SK-N-MC (cell line): Measurements from ENCODE around the gene DUSP9.
"Not testable (repeated sequence)": the region's sequence is repeated elsewhere in the genome, so short reads cannot be mapped to it uniquely, and the experiment has no call there.

ENCODE experiments used
- DNase-seq: peaks from one replicate; pipeline ENCODE4 v3.0.0-alpha.2; 2011; ENCODE audit warnings: low read depth, low spot score
- H3K27ac ChIP-seq: fragments of 200-600 bp; sonication (generic); 2 replicates; pipeline ENCODE4 v1.5.1; 2016; ENCODE audit warnings: mixed run types
- H3K36me3 ChIP-seq: fragments of 200-600 bp; sonication (generic); 2 replicates; pipeline ENCODE4 v1.6.1; 2017; ENCODE audit warnings: antibody characterized with exemption, low read length, mixed read lengths; ENCODE audit not compliant: insufficient read depth
- H3K4me3 ChIP-seq: fragments of 200-600 bp; sonication (generic); 2 replicates; pipeline ENCODE4 v1.5.1; 2016
- H3K9ac ChIP-seq: fragments of 200-600 bp; sonication (generic); 2 replicates; pipeline ENCODE4 v1.8.0; 2017; ENCODE audit warnings: mixed run types, mixed read lengths; ENCODE audit not compliant: insufficient read length
- H3K9me3 ChIP-seq: fragments of 200-600 bp; sonication (generic); 2 replicates; pipeline ENCODE4 v1.6.1; 2017; ENCODE audit warnings: low read depth, mild to moderate bottlenecking, antibody characterized with exemption, low read length, moderate library complexity, mixed read lengths
- EZH2 ChIP-seq: fragments of 200-600 bp; sonication (generic); IDR thresholded peaks from one replicate; pipeline ENCODE4 v1.6.1; 2017; ENCODE audit warnings: antibody characterized with exemption
- FOXP2 ChIP-seq: optimal IDR thresholded peaks from 2 replicates; pipeline ENCODE3; 2011; ENCODE audit warnings: mild to moderate bottlenecking, moderate library complexity; ENCODE audit not compliant: insufficient read depth; ENCODE audit errors: extremely low read length, control extremely low read depth
- POLR2AphosphoS5 ChIP-seq: IDR thresholded peaks from 2 replicates; pipeline ENCODE4 v1.6.1; 2012; ENCODE audit warnings: mild to moderate bottlenecking, low read depth, low read length, borderline replicate concordance

The DUSP9 gene

GRCh38 chrX:153671589-153672530, 24.9 kb downstream of the DUSP9 start:
- H3K4me3 ChIP-seq, result no peak overlapping the region
- no peak for DNase-seq
- H3K27ac ChIP-seq, result no peak overlapping the region
- H3K9me3 ChIP-seq, result no peaks in the 10 kb centered on the region
- no peak overlapping the region for H3K9ac ChIP-seq
- no peak for TF ChIP-seq EZH2
- no peak for TF ChIP-seq FOXP2
- TF ChIP-seq POLR2AphosphoS5, result no peak
- no peaks in the 10 kb centered on the region for H3K36me3 ChIP-seq

GRCh38 chrX:153672531-153673427, 25.8 kb downstream of the DUSP9 start:
- no peak for DNase-seq
- H3K27ac ChIP-seq, result no peak overlapping the region

GRCh38 chrX:153673428-153674218, 26.6 kb downstream of the DUSP9 start, which contains the start of gene PNCK:
TSS of gene PNCK (minus strand) at chrX:153673813. CDS start at chrX:153673076, 737 bp downstream.
- TF ChIP-seq EZH2, result no peak
- no peak for DNase-seq
- H3K4me3 ChIP-seq, result no peak within 1 kb of the TSS
- H3K9ac ChIP-seq, result no peak within 1 kb of the TSS
- H3K27ac ChIP-seq, result no peak within 1 kb of the TSS
- no peaks in the 10 kb centered on the region for H3K36me3 ChIP-seq
- H3K9me3 ChIP-seq, result no peaks in the 10 kb centered on the region

More at GRCh38 chrX:153672531-153673427, 25.8 kb downstream of the DUSP9 start:
- Histone ChIP-seq H3K4me3 (no peak overlapping the region), H3K9ac (no peak overlapping the region), H3K36me3 (no peaks in the 10 kb centered on the region), H3K9me3 (no peaks in the 10 kb centered on the region)
- TF ChIP-seq EZH2, result no peak
- no peak for TF ChIP-seq POLR2AphosphoS5
- TF ChIP-seq FOXP2, result no peak

- Histone ChIP-seq H3K27ac (no peak overlapping the region), H3K9me3 (no peaks in the 10 kb centered on the region), H3K36me3 (no peaks in the 10 kb centered on the region), H3K4me3 (no peak overlapping the region), H3K9ac (no peak overlapping the region)
- TF ChIP-seq FOXP2, result no peak
- no peak for TF ChIP-seq EZH2
- TF ChIP-seq POLR2AphosphoS5, result no peak
- no peak for DNase-seq
Observed at GRCh38 chrX:153674219-153674851, 27.3 kb downstream of the DUSP9 start.

- Histone ChIP-seq H3K27ac (no peak overlapping the region), H3K9me3 (no peaks in the 10 kb centered on the region), H3K9ac (no peak overlapping the region), H3K4me3 (no peak overlapping the region), H3K36me3 (no peaks in the 10 kb centered on the region)
- DNase-seq, result no peak
- TF ChIP-seq EZH2, result no peak
Observed at GRCh38 chrX:153681175-153681574, 34.2 kb downstream of the DUSP9 start.

- H3K36me3 ChIP-seq, H3K9me3 ChIP-seq, DNase-seq, H3K4me3 ChIP-seq, H3K27ac ChIP-seq, H3K9ac ChIP-seq: not testable (repeated sequence)
Observed at GRCh38 chrX:153683486-153683885, 36.5 kb downstream of the DUSP9 start.

- no peak overlapping the region for H3K9ac ChIP-seq
- no peak for DNase-seq
- TF ChIP-seq POLR2AphosphoS5 (no peak), FOXP2 (no peak)
- H3K27ac ChIP-seq, result no peak overlapping the region
- H3K4me3 ChIP-seq, result no peak overlapping the region
- H3K36me3 ChIP-seq, result no peaks in the 10 kb centered on the region; the same call in 1 of the 2 replicates
- H3K9me3 ChIP-seq, result no peaks in the 10 kb centered on the region
Observed at GRCh38 chrX:153684467-153685155, 37.6 kb downstream of the DUSP9 start.
